ENCODE results near the gene ZNF683. TPM values are rescaled to one million over a fixed set of nuclear protein-coding genes. Genes with fewer than 3 reads are reported as not detected.

ZNF683 gene
- total and polyA plus RNA-seq, 9 of the 15 experiments (the other 6 are each of a cell fraction or from before 2014, with no cell fraction given), result not detected

- intact Hi-C loops (cut with micrococcal nuclease) (loop anchor here (1.0 to 2.0 kb wide), 2 partner anchors 35 to 63 kb away; no protein-coding TSS in a partner anchor), in situ Hi-C loops (cut with MboI) (no loop called here)
- peak in 1 of 4 experiments; percentile 45 for DNase-seq (ENCODE audit: extremely low read depth in 1 of 4, low spot score in 3 of 4)
- Histone ChIP-seq H3K4me3 (no peak overlapping the region), H3K36me3 (ENCODE audit: control insufficient read depth, insufficient read depth, low read length) (peaks cover 9% of the 10 kb centered on the region; the same call in 2 of the 3 replicates), H3K27me3 (ENCODE audit: control insufficient read depth in 2 of 2, insufficient read depth in 2 of 2, low read length in 2 of 2) (no peaks in the 10 kb centered on the region), H3K4me2 (ENCODE audit: insufficient read depth, low read length) (no peak overlapping the region), H3K9me1 (ENCODE audit: control insufficient read depth, insufficient read depth, low read length) (no peaks in the 10 kb centered on the region), H2AFZ (ENCODE audit: low read depth, low read length) (no peak overlapping the region), H3K27ac (ENCODE audit: extremely low read depth, low read depth, low read length) (no peak overlapping the region), H4K20me1 (replicated peaks; ENCODE audit: control insufficient read depth, insufficient read depth, low read length) (no peaks in the 10 kb centered on the region), H3K4me1 (replicated peaks in 1 of 2; ENCODE audit: control insufficient read depth in 2 of 2, insufficient read depth in 2 of 2, low read length in 2 of 2) (peaks cover 2 to 13% of the 10 kb centered on the region in 2 experiments; a peak in 3 of 5 replicates), H3K79me2 (ENCODE audit: control insufficient read depth, insufficient read depth, low read length) (no peaks in the 10 kb centered on the region), H3K9ac (ENCODE audit: insufficient read depth in 1 of 2, low read depth in 2 of 2, low read length in 2 of 2) (peak overlapping the region in 1 of 2 experiments; percentile 86; a peak in 2 of 4 replicates), H3K9me3 (replicated peaks; ENCODE audit: control insufficient read depth, insufficient read depth, low read depth, low read length) (no peaks in the 10 kb centered on the region)
- WGBS (ENCODE audit: insufficient coverage, low coverage, missing lambda C conversion rate), result 61% methylated on average over 8 of the region's 8 CpGs
- peak; percentile 54 for ATAC-seq
- BruUV-seq (replicated peaks), result no TSS peak
- CTCF ChIA-PET (ENCODE audit: low intra/inter-chr PET ratio), result no interaction called here
- POLR2A ChIA-PET, result interaction anchor here (0.9 to 2.5 kb wide), 4 partner anchors 9 to 25 kb away, joined by 4 to 10 read pairs (median 5); partner anchors contain the start of gene CD52
- FAIRE-seq, result no peak
- TF ChIP-seq PHB (CRISPR knock-in tag; IDR thresholded peaks at IDR 0.05) (no peak), RAD21 (CRISPR knock-in tag; conservative IDR thresholded peaks at IDR 0.05 in 1 of 2, IDR thresholded peaks at IDR 0.05 in 1 of 2) (peak in 1 of 2 experiments; percentile 31; a peak in 2 of 4 replicates), ZNF316 (IDR thresholded peaks at IDR 0.05) (peak; percentile 68), C11orf30 (IDR thresholded peaks at IDR 0.05; ENCODE audit: low read depth) (peak; percentile 30; the same call in 1 of the 2 replicates), ZNF445 (CRISPR knock-in tag; IDR thresholded peaks at IDR 0.05; ENCODE audit: low read depth) (no peak), ZNF407 (IDR thresholded peaks at IDR 0.05; ENCODE audit: low read depth) (no peak), ZNF444 (CRISPR knock-in tag; IDR thresholded peaks at IDR 0.05) (no peak)
Observed at GRCh38 chr1:26327956-26328362, 44.6 kb downstream of the ZNF683 start.
